ENCODE measurements around the gene NR3C1.
"Not testable (repeated sequence)": the region's sequence is repeated elsewhere in the genome, so short reads cannot be mapped to it uniquely, and the experiment has no call there.

NR3C1 gene

GRCh38 chr5:143329843-143330242 is 73.6 kb downstream of the NR3C1 start:
- no peak for DNase-seq

GRCh38 chr5:143328589-143329220 is 74.8 kb downstream of the NR3C1 start:
- no peak for DNase-seq

- DNase-seq: not testable (repeated sequence)
Observed at GRCh38 chr5:143325086-143325485, 78.4 kb downstream of the NR3C1 start.

- DNase-seq: not testable (repeated sequence)
Observed at GRCh38 chr5:143322931-143323630, 80.4 kb downstream of the NR3C1 start.

- no peak for DNase-seq
Observed at GRCh38 chr5:143322176-143322575, 81.3 kb downstream of the NR3C1 start.

GRCh38 chr5:143319437-143320227 is 83.9 kb downstream of the NR3C1 start:
- peak in 1 of 2 experiments; percentile 7 for DNase-seq

- no peak for DNase-seq
Observed at GRCh38 chr5:143318833-143319232, 84.7 kb downstream of the NR3C1 start.

- no peak for DNase-seq
Observed at GRCh38 chr5:143318270-143318669, 85.2 kb downstream of the NR3C1 start.

GRCh38 chr5:143316844-143317631 is 86.4 kb downstream of the NR3C1 start:
- no peak for DNase-seq

- no peak for DNase-seq
Observed at GRCh38 chr5:143316337-143316736, 87.1 kb downstream of the NR3C1 start.

- no peak for DNase-seq
Observed at GRCh38 chr5:143315929-143316328, 87.6 kb downstream of the NR3C1 start.

- no peak for DNase-seq
Observed at GRCh38 chr5:143315214-143315613, 88.3 kb downstream of the NR3C1 start.

- no peak for DNase-seq
Observed at GRCh38 chr5:143314659-143315058, 88.8 kb downstream of the NR3C1 start.

- no peak for DNase-seq
Observed at GRCh38 chr5:143314099-143314498, 89.4 kb downstream of the NR3C1 start.

GRCh38 chr5:143313298-143313852 is 90.1 kb downstream of the NR3C1 start:
- no peak for DNase-seq

- DNase-seq: no peak
Observed at GRCh38 chr5:143312822-143313221, 90.7 kb downstream of the NR3C1 start.

GRCh38 chr5:143311955-143312354 is 91.5 kb downstream of the NR3C1 start:
- no peak for DNase-seq

GRCh38 chr5:143311428-143311827 is 92.1 kb downstream of the NR3C1 start:
- DNase-seq: no peak

- no peak for DNase-seq
Observed at GRCh38 chr5:143309661-143310431, 93.6 kb downstream of the NR3C1 start.

- no peak for DNase-seq
Observed at GRCh38 chr5:143308731-143309130, 94.8 kb downstream of the NR3C1 start.

- DNase-seq: no peak
Observed at GRCh38 chr5:143306040-143306439, 97.4 kb downstream of the NR3C1 start.
